HEK293 (cell line): ENCODE measurements around the gene TNS3.
A peak's percentile ranks its signal among the peaks of the same experiment; 100 is the strongest.

Experiments
- CTCF ChIA-PET: fragments of 350-600 bp; formaldehyde crosslinking; extraction: SDS; loops from one replicate; lab custom pipeline; 2021; ENCODE audit warnings: antibody characterized with exemption; lab: Yijun Ruan, JAX
- POLR2A ChIA-PET: fragments of 300-600 bp; formaldehyde crosslinking; extraction: SDS; loops from one replicate; lab custom pipeline; 2020; ENCODE audit warnings: antibody characterized with exemption, inconsistent platforms; lab: Yijun Ruan, JAX
- H3K27ac ChIP-seq: fragments of 200-500 bp; sonication (Bioruptor generic); 2 replicates; pipeline ENCODE4 v1.5.1; 2014; ENCODE audit warnings: low read depth, low read length, control low read depth, inconsistent platforms; ENCODE audit errors: extremely low read depth
- H3K36me3 ChIP-seq, 2 experiments: fragments of 200-500 bp in 1 of 2; sonication (Bioruptor generic) in 1 of 2; 1 replicate in 1 of 2; 2 replicates in 1 of 2; pipeline ENCODE4 v1.5.1; 2014 to 2017; ENCODE audit warnings: inconsistent platforms in 2 of 2, low read length in 2 of 2; ENCODE audit not compliant: control insufficient read depth in 2 of 2, insufficient read depth in 1 of 2
- H3K4me1 ChIP-seq: fragments of 200-500 bp; sonication (Bioruptor generic); 2 replicates; pipeline ENCODE4 v1.5.1; 2014; ENCODE audit warnings: mild to moderate bottlenecking, low read length, inconsistent platforms; ENCODE audit not compliant: control insufficient read depth, insufficient read depth
- H3K4me3 ChIP-seq: 2 replicates; pipeline ENCODE4 v1.5.1; 2011; ENCODE audit warnings: low read depth, mild to moderate bottlenecking, control low read depth, low read length, moderate library complexity
- H3K9me3 ChIP-seq: fragments of 200-500 bp; sonication (Bioruptor generic); 2 replicates; pipeline ENCODE4 v1.5.1; 2014; ENCODE audit warnings: low read depth, low read length, inconsistent platforms; ENCODE audit not compliant: control insufficient read depth, insufficient read depth
- BCL11A ChIP-seq: fragments of 450-650 bp; formaldehyde crosslinking; IDR thresholded peaks from 2 replicates; pipeline ENCODE4 v1.5.1; 2016; ENCODE audit warnings: low read depth, missing biosample characterization, missing genetic modification characterization
- ELK4 ChIP-seq: IDR thresholded peaks from 2 replicates; pipeline ENCODE4 v1.6.1; 2011; ENCODE audit warnings: mild to moderate bottlenecking, low read depth, low read length, borderline replicate concordance
- OVOL3 ChIP-seq: fragments of 450-650 bp; formaldehyde crosslinking; IDR thresholded peaks from 2 replicates; pipeline ENCODE4 v1.5.1; 2016; ENCODE audit warnings: missing biosample characterization, missing genetic modification characterization
- SCRT2 ChIP-seq: fragments of 450-650 bp; formaldehyde crosslinking; IDR thresholded peaks from 2 replicates; pipeline ENCODE4 v1.5.1; 2016; ENCODE audit warnings: missing biosample characterization, missing genetic modification characterization
- ZNF112 ChIP-seq: fragments of 450-650 bp; formaldehyde crosslinking; IDR thresholded peaks from 2 replicates; pipeline ENCODE4 v1.5.0; 2017; ENCODE audit warnings: missing biosample characterization, missing genetic modification characterization
- ZNF214 ChIP-seq: fragments of 450-650 bp; formaldehyde crosslinking; IDR thresholded peaks from 2 replicates; pipeline ENCODE4 v1.5.1; 2017; ENCODE audit warnings: missing biosample characterization, mild to moderate bottlenecking, missing genetic modification characterization, borderline replicate concordance
- ZNF280C ChIP-seq: fragments of 450-650 bp; formaldehyde crosslinking; IDR thresholded peaks from 2 replicates; pipeline ENCODE4 v1.5.1; 2016; ENCODE audit warnings: missing biosample characterization, missing genetic modification characterization
- ZNF518A ChIP-seq: fragments of 450-650 bp; formaldehyde crosslinking; conservative IDR thresholded peaks from 2 replicates; pipeline ENCODE4 v1.5.1; 2016; ENCODE audit warnings: low read depth, missing biosample characterization, missing genetic modification characterization
- ZNF530 ChIP-seq: fragments of 450-650 bp; formaldehyde crosslinking; IDR thresholded peaks from 2 replicates; pipeline ENCODE4 v1.5.1; 2016; ENCODE audit warnings: low read depth, missing biosample characterization, missing genetic modification characterization
- ZNF707 ChIP-seq: fragments of 450-650 bp; formaldehyde crosslinking; IDR thresholded peaks from 2 replicates; pipeline ENCODE4 v1.5.1; 2016; ENCODE audit warnings: missing biosample characterization, missing genetic modification characterization
- ZSCAN4 ChIP-seq: fragments of 450-650 bp; formaldehyde crosslinking; IDR thresholded peaks from 2 replicates; pipeline ENCODE4 v1.5.1; 2017; ENCODE audit warnings: missing biosample characterization, missing genetic modification characterization

TNS3 gene

GRCh38 chr7:47419471-47419870 lies 162.4 kb downstream of the TNS3 start (continued):
- TF ChIP-seq ZNF280C (tag by site-specific recombination): no peak
- TF ChIP-seq ZNF530 (tag by site-specific recombination): no peak
- TF ChIP-seq ZNF214 (tag by site-specific recombination): no peak
- TF ChIP-seq ZSCAN4 (tag by site-specific recombination): no peak
- TF ChIP-seq ZNF707 (tag by site-specific recombination): no peak
- no peak for TF ChIP-seq ZNF112 (tag by site-specific recombination)
- no peak for TF ChIP-seq BCL11A (tag by site-specific recombination)
- TF ChIP-seq ELK4: no peak
- TF ChIP-seq ZNF518A (tag by site-specific recombination): no peak

- no peak overlapping the region for H3K27ac ChIP-seq
- H3K36me3 ChIP-seq: no peaks in the 10 kb centered on the region
- ChIA-PET POLR2A (no interaction called here), CTCF (interaction anchor here (0.6 to 2.4 kb wide), 6 partner anchors 17 to 161 kb away, joined by 3 to 10 read pairs (median 3); no protein-coding TSS in a partner anchor)
- H3K4me1 ChIP-seq: no peaks in the 10 kb centered on the region
- 0 out of 2 replicates have a peak, but pooled peaks have one; percentile 27 for TF ChIP-seq SCRT2 (tag by site-specific recombination)
- TF ChIP-seq OVOL3 (tag by site-specific recombination): no peak
- no peaks in the 10 kb centered on the region for H3K9me3 ChIP-seq
- H3K4me3 ChIP-seq: no peak overlapping the region
Measured at GRCh38 chr7:47418601-47419309, 163.2 kb downstream of the TNS3 start.
